SK-MEL-5 (cell line): Measurements from ENCODE around the gene TNFRSF1B. TPM values are rescaled to one million over a fixed set of nuclear protein-coding genes. Genes with fewer than 3 reads are reported as not detected.
A peak's percentile ranks its signal among the peaks of the same experiment; 100 is the strongest.

Experiments
- DNase-seq: peaks from one replicate; pipeline ENCODE4 v3.0.0-alpha.2; 2016; ENCODE audit warnings: low read depth, low spot score
- in situ Hi-C: cut with HindIII; loops from 2 replicates; pipeline ENCODE4 v1.10.0; 2016; ENCODE audit warnings: low sequenced_read_pairs, high pct_unique_total_duplicates, low pct_unique_long_range_greater_than_20kb
- total RNA-seq: library from RNA; depleted of rRNA; stranded (reverse); fragments of >200 nt; shearing (Covaris generic); gene quantifications from 2 replicates; pipeline ENCODE4 v1.2.3, GENCODE V29; 2014

TNFRSF1B gene
- total RNA-seq, 1 experiment from 2014 or later = 4.4 TPM

- in situ Hi-C loops = no loop called here
- no peak for DNase-seq
Measured at GRCh38 chr1:12150456-12151200, 16.2 kb upstream of the TNFRSF1B start.

DNA sequence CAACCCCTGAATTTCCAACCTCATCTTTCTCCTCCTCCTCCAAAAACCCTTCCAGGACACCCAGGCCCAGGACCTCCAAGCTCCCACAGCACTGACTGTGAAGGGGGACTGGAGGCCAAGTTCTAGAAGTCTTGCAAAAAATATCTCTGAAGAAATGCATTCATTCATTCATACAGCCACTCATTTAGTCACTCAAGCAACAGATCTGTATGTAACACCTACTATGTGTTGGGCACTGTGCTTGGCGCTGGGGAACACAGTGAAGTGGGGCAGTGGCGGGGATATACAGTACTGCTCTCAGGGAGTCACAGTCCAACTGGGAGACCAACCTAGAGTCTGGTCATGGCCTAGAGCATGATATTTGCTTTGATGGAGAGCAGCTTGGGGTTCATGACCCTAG lies 15.3 kb upstream of the TNFRSF1B start:
- in situ Hi-C loops = no loop called here
- no peak for DNase-seq

- DNase-seq = no peak
- in situ Hi-C loops = no loop called here
Measured at GRCh38 chr1:12152113-12152891, 14.5 kb upstream of the TNFRSF1B start.

DNA sequence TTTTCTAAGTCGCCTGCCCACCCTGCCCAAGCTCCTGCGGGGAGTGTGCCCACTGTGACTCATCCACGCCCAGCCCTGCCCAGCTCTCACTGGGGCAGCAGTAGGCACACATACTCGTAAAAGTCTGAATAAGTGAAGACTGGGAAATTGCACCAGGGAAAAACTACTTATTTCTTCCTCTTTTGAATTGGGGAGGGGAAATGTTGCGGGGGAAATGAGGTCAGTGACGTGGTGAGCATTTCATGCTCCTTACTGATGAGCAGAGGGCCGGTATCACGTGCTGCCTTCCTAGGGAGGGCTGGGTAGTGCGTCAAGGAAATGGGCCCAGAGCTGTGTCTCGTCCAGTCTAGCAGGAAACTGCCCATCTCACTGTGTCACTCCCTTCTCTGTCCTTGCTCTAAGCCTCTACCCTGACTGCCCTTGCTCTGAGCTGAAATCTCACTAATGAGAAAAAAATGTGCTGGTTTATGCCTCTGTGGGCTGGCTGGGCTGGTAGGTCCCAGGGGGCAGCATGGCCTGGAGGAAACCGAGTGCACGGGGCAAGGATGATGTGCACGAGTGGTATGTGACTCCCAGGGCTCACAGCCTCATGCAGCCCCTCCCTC lies 13.5 kb upstream of the TNFRSF1B start:
- in situ Hi-C loops = no loop called here
- peak; percentile 46 for DNase-seq

- DNase-seq = no peak
- in situ Hi-C loops = no loop called here
Measured at GRCh38 chr1:12155328-12155727, 11.5 kb upstream of the TNFRSF1B start.

DNA sequence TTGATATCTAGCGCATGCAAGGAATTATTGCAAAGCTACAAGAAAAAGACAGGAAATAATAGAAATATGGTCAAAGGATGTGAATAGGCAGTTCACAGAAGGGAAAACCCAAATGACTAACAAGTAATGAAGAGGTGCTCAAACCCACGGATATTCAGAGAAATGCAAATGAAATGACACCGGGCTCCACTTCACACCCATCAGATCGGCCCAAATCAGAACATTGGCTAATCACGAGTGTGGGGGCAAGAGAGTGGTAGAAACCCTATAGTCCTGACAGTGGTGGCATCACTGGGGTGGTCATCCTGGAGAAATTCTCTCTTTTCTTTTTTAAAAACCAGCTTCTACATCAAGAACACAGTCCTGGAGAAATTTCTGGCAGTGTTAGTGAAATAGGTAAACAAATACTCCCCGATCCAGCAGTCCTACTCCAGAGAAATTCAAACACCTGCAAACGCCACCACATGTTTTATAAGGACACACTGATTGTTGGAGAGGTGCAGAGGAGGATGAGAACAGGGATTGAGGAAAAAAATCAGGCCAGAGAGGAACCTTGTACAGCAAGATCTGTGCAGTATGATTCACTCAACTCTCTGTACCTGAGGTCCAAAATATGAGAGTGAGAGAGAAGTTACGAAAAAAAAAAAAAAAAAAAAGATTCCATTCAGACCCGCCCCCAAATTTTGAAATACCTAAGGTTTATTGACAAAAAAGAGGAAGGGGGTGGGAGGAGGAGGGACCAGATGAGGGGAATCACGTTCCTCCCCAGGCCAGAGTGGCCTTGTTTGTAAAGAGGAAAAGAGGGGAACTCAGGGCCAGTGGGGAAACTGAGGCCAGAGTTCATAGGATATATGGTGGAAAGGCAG lies 9.2 kb upstream of the TNFRSF1B start:
- no peak for DNase-seq
- in situ Hi-C loops = no loop called here

GRCh38 chr1:12158357-12159092 lies 8.3 kb upstream of the TNFRSF1B start:
- no peak for DNase-seq
- in situ Hi-C loops = no loop called here

GRCh38 chr1:12159816-12160215 lies 7.0 kb upstream of the TNFRSF1B start:
- no peak for DNase-seq
- in situ Hi-C loops = no loop called here

DNA sequence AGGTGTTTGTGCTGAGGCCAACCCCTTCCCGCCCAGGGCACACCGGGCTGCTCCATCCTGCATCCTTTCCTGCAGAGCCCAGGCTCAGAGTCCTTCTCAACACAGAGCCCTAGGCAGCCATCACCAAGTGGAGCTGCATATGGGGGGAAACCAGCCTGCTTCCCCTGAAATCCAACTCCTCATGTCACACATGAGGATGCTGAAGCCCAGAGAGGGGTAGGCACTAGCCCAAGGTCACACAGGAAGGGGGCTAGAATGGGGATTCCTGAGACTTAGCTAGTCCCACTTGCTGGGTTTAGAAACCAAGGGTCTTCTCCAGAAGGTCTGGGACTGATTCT lies 5.5 kb upstream of the TNFRSF1B start:
- in situ Hi-C loops = no loop called here
- no peak for DNase-seq

GRCh38 chr1:12161662-12162458 lies 4.9 kb upstream of the TNFRSF1B start:
- DNase-seq = peak; percentile 79
- in situ Hi-C loops = no loop called here

DNA sequence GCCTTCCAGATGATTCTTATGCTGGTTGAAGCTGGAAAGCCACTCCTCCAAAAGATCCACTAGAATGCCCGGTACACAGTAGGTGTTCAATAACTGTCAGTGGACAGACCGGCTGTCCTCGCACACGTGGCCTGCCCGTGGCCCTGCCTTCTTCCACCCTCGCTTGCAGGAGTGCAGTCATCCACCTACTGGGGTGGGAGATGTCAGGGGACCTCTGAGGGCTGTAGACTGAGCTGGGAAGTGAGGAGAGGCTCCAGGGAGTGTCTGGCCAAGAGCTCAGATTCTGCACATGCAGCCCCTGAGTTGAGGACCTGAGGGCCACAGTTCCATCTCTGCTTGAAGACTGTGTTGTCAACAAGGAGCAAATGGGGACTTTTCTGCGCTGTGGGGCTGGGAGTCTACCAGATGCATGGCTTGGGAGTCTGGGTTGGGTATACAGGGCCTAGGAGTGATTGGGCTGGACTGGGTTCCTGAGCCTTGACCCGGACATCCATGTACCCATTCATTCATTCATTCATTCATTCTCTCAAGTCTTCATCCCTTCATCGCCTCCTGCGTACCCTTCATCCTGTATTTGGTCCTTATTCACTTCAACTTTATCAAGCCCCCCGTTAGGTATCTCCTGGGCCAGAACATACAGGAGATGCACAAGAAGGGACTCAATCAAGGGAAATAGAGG lies 4.2 kb upstream of the TNFRSF1B start:
- in situ Hi-C loops = no loop called here
- no peak for DNase-seq

- DNase-seq = no peak
- in situ Hi-C loops = no loop called here
Measured at GRCh38 chr1:12163210-12163609, 3.6 kb upstream of the TNFRSF1B start.

DNA sequence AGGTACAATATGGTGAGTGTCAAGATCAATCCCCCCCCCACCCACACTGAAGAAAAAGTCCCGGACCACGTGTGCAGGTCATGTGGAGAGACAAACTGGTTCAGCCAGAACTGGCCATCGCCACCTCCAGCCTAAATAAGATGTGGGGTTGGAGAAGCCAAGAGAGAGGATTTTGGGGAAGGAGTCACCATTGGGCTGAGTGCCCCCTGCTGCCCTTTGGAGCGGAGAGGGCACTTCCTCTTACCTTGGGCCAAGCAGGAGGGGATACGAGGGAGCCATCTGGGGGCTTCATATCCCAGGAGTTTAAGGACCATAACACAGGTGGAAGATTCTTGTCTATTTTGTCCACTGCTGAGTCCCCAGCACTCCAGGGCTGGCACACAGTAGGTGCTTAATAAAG lies 2.6 kb upstream of the TNFRSF1B start:
- in situ Hi-C loops = no loop called here
- no peak for DNase-seq

DNA sequence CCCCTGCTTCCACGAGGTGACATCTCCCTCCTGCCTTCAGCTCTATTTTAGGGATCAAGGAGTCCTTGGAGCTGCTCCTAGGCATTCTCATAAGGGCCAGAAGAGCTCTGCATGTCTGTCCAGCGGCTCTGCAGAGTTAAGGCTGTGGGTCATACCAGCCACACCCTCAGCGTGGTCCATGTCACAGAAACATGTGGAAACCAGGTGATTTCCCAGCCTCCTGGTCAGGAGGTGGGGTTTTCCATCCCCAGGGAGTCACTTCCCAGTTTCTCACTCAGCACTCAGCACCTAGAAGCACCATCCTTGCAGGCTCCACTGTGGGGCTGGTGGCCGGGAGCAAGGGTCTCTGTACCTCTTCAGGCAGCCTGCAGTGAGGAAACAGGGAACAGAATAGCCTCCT lies 1.4 kb upstream of the TNFRSF1B start:
- in situ Hi-C loops = no loop called here
- DNase-seq = no peak

GRCh38 chr1:12167493-12168429 lies 970 bp downstream of the TNFRSF1B start:
- in situ Hi-C loops = no loop called here
- no peak for DNase-seq
